K562 (cell line): Measurements from ENCODE around the gene ZSCAN22. TPM values are rescaled to one million over a fixed set of nuclear protein-coding genes. Genes with fewer than 3 reads are reported as not detected.
A peak's percentile ranks its signal among the peaks of the same experiment; 100 is the strongest.

ENCODE experiments used
- CCNT2 ChIP-seq: IDR thresholded peaks from 2 replicates; pipeline ENCODE4 v1.6.1; 2011; ENCODE audit warnings: borderline replicate concordance, low read depth, mild to moderate bottlenecking, moderate library complexity, mixed read lengths, low read length; ENCODE audit not compliant: insufficient read length; ENCODE audit errors: extremely low read depth
- CHD7 ChIP-seq: fragments of 200-600 bp; sonication (generic); IDR thresholded peaks from one replicate; pipeline ENCODE4 v1.6.1; 2012; ENCODE audit warnings: mild to moderate bottlenecking, low read depth, low read length, inconsistent platforms
- ETS2 ChIP-seq: IDR thresholded peaks from 2 replicates; pipeline ENCODE4 v1.6.1; 2016; ENCODE audit warnings: borderline replicate concordance, missing genetic modification characterization, mild to moderate bottlenecking, moderate library complexity, missing compliant biosample characterization; ENCODE audit not compliant: poor library complexity, severe bottlenecking
- NR1H2 ChIP-seq: sonication (generic); formaldehyde crosslinking; IDR thresholded peaks from 2 replicates; pipeline ENCODE4 v1.4.0; 2020; ENCODE audit warnings: mild to moderate bottlenecking, missing genetic modification reagents
- POLR2B ChIP-seq: fragments of 450-650 bp; IDR thresholded peaks from 2 replicates; pipeline ENCODE4 v1.6.1; 2018; ENCODE audit warnings: low read depth; ENCODE audit not compliant: partially characterized antibody
- SETDB1 ChIP-seq: IDR thresholded peaks from one replicate; pipeline ENCODE4 v1.6.1; 2012; ENCODE audit warnings: low read length, control low read depth, inconsistent platforms
- SMARCA4 ChIP-seq: fragments of 450-650 bp; IDR thresholded peaks from 2 replicates; pipeline ENCODE4 v1.6.1; 2016
- SMARCC2 ChIP-seq: fragments of 450-650 bp; IDR thresholded peaks from 2 replicates; pipeline ENCODE4 v1.6.1; 2017; ENCODE audit warnings: antibody characterized with exemption, moderate library complexity, mild to moderate bottlenecking, low read depth
- SOX6 ChIP-seq: fragments of 450-650 bp; IDR thresholded peaks from 2 replicates; pipeline ENCODE4 v1.6.1; 2014; ENCODE audit warnings: mild to moderate bottlenecking
- TAF1 ChIP-seq: IDR thresholded peaks from 2 replicates; pipeline ENCODE4 v1.6.1; 2011; ENCODE audit warnings: mild to moderate bottlenecking, low read length, moderate library complexity; ENCODE audit not compliant: insufficient read depth, control insufficient read depth, severe bottlenecking; ENCODE audit errors: extremely low read depth
- ZNF436 ChIP-seq: fragments of 250-450, 450-650 bp; sonication (Bioruptor Pico); formaldehyde crosslinking; IDR thresholded peaks from 2 replicates; pipeline ENCODE4 v1.7.0; 2020; ENCODE audit warnings: mild to moderate bottlenecking
- polyA plus RNA-seq, 8 experiments: library from polyadenylated mRNA; depleted of rRNA in 4 of 8; stranded (reverse) in 5 of 8; unstranded in 3 of 8; fragments of >200 nt; fragmentation: Nextera tagmentation in 2 of 8; fragmentation: Illumina TruSeq in 1 of 8; extraction: Ambion mirVana in 2 of 8; extraction: Trizol in 1 of 8; gene quantifications; 2 replicates each; pipeline versions ENCODE4 v1.2.1 to v1.2.3, GENCODE V29; 2011 to 2014; ENCODE audit warnings: inconsistent platforms in 1 of 8, missing spikeins in 1 of 8
- total RNA-seq, 7 experiments: library from RNA; depleted of rRNA in 6 of 7; stranded (reverse); fragments of >200 nt in 6 of 7; fragmentation: Illumina TruSeq in 2 of 7; extraction: Trizol in 2 of 7; gene quantifications; 2 replicates each; pipeline versions ENCODE4 v1.2.1 to v1.2.3, GENCODE V29; 2011 to 2021; ENCODE audit warnings: low replicate concordance in 1 of 7
- TF ChIP-seq, protein P1 (sequence below): fragments of 250-450 bp; sonication (Bioruptor Pico); IDR thresholded peaks from 2 replicates; pipeline ENCODE4 v1.5.0; 2021
- TF ChIP-seq, protein P2 (sequence below): sonication (generic); formaldehyde crosslinking; IDR thresholded peaks from 2 replicates; pipeline ENCODE4 v1.8.0; 2022; ENCODE audit warnings: missing genetic modification reagents, mild to moderate bottlenecking, borderline replicate concordance

The ZSCAN22 gene
- total and polyA plus RNA-seq, 9 of the 15 experiments (the other 6 are each of a cell fraction or from before 2014, with no cell fraction given), result 0.98 to 5.3 (median 3.0) TPM

DNA sequence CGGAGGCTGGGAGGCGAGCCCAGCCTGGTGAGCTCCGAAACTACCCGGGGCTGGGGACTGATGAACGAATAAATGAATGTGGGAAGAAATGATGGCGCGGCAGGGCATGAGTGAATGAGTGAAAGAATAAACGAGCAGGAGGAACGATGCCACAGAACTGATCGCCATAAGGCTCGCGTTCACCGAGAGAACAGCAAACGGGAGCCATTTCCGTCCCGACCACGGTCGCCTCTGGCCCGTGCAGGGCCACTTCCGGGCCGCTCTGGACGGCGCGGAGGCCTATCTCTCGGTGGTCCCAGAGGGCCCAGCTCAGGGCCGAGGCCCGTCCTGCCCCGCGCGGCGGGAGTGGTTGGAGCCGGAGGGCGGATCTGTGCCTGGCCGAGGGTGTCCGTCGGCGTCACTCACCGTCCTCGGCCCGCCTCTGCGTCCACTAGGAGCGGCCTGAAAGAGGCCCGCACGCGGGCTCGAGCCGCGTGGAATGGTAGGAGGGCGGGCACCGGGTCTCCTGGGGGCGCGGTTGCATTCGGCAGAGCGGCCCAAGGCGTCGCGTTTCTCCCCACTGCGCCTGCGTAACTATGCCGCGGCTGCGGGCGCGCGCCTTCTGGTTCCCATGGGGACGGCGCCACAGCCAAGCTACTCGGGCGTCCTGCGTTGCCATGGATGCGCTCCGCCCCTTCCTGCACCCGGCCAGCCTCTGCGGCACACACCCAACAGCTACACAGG, 35.6 kb downstream of the ZSCAN22 start, which contains the start of gene ZNF497 (continued):
- TF ChIP-seq, protein P1, sequence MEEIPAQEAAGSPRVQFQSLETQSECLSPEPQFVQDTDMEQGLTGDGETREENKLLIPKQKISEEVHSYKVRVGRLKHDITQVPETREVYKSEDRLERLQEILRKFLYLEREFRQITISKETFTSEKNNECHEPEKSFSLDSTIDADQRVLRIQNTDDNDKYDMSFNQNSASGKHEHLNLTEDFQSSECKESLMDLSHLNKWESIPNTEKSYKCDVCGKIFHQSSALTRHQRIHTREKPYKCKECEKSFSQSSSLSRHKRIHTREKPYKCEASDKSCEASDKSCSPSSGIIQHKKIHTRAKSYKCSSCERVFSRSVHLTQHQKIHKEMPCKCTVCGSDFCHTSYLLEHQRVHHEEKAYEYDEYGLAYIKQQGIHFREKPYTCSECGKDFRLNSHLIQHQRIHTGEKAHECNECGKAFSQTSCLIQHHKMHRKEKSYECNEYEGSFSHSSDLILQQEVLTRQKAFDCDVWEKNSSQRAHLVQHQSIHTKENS (CRISPR knock-in tag), result no peak
- TF ChIP-seq NR1H2 (CRISPR knock-in tag) (peak; percentile 52; the same call in 1 of the 2 replicates), TAF1 (peak; percentile 91), SETDB1 (no peak), SMARCA4 (no peak), CCNT2 (no peak), CHD7 (no peak), SOX6 (no peak; the same call in 1 of the 2 replicates), ETS2 (tag) (no peak), ZNF436 (no peak), POLR2B (peak; percentile 91), SMARCC2 (no peak)
- TF ChIP-seq, protein P2, sequence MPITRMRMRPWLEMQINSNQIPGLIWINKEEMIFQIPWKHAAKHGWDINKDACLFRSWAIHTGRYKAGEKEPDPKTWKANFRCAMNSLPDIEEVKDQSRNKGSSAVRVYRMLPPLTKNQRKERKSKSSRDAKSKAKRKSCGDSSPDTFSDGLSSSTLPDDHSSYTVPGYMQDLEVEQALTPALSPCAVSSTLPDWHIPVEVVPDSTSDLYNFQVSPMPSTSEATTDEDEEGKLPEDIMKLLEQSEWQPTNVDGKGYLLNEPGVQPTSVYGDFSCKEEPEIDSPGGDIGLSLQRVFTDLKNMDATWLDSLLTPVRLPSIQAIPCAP (CRISPR knock-in tag), result no peak
